Type B pancreatic cell (in vitro differentiated cells): ENCODE results near the gene POPDC2. TPM values are rescaled to one million over a fixed set of nuclear protein-coding genes. Genes with fewer than 3 reads are reported as not detected.

Source experiments
- DNase-seq: peaks from one replicate; pipeline ENCODE4 v3.0.0; 2021; ENCODE audit warnings: mixed read lengths; ENCODE audit not compliant: unreplicated experiment; ENCODE audit errors: extremely low spot score
- H3K27ac Mint-ChIP-seq: 2 replicates; pipeline ENCODE4 v1.8.0; 2021; ENCODE audit warnings: mild to moderate bottlenecking, mixed read lengths
- H3K27me3 Mint-ChIP-seq: 2 replicates; pipeline ENCODE4 v1.8.0; 2021; ENCODE audit warnings: mixed read lengths
- H3K36me3 Mint-ChIP-seq: 2 replicates; pipeline ENCODE4 v1.8.0; 2021; ENCODE audit warnings: mixed read lengths
- H3K4me1 Mint-ChIP-seq: one replicate; pipeline ENCODE4 v1.8.0; 2021; ENCODE audit warnings: mixed read lengths; ENCODE audit not compliant: unreplicated experiment
- H3K4me3 Mint-ChIP-seq: 2 replicates; pipeline ENCODE4 v1.8.0; 2021; ENCODE audit warnings: mild to moderate bottlenecking, mixed read lengths
- H3K9me3 Mint-ChIP-seq: 2 replicates; pipeline ENCODE4 v1.8.0; 2021; ENCODE audit warnings: mixed read lengths
- total RNA-seq: library from RNA; stranded (reverse); gene quantifications from 2 replicates; pipeline ENCODE4 v1.2.1, GENCODE V29; 2021; ENCODE audit warnings: low replicate concordance
- TF ChIP-seq, protein P1 (sequence below): fragments of 200-600 bp; sonication (generic); conservative IDR thresholded peaks from 2 replicates; pipeline ENCODE4 v1.5.0; 2021; ENCODE audit warnings: antibody characterized with exemption, mild to moderate bottlenecking

Gene POPDC2
- total RNA-seq, 1 donor from 2014 or later, result 2.6 TPM

- no peaks in the 10 kb centered on the region for H3K9me3 Mint-ChIP-seq
- peaks cover 4% of the 10 kb centered on the region for H3K36me3 Mint-ChIP-seq
- no peak overlapping the region for H3K4me3 Mint-ChIP-seq
- TF ChIP-seq, protein P1, sequence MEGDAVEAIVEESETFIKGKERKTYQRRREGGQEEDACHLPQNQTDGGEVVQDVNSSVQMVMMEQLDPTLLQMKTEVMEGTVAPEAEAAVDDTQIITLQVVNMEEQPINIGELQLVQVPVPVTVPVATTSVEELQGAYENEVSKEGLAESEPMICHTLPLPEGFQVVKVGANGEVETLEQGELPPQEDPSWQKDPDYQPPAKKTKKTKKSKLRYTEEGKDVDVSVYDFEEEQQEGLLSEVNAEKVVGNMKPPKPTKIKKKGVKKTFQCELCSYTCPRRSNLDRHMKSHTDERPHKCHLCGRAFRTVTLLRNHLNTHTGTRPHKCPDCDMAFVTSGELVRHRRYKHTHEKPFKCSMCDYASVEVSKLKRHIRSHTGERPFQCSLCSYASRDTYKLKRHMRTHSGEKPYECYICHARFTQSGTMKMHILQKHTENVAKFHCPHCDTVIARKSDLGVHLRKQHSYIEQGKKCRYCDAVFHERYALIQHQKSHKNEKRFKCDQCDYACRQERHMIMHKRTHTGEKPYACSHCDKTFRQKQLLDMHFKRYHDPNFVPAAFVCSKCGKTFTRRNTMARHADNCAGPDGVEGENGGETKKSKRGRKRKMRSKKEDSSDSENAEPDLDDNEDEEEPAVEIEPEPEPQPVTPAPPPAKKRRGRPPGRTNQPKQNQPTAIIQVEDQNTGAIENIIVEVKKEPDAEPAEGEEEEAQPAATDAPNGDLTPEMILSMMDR, result no peak
- H3K4me1 Mint-ChIP-seq, result peaks cover 22% of the 10 kb centered on the region
- DNase-seq, result no peak
- no peaks in the 10 kb centered on the region for H3K27me3 Mint-ChIP-seq
- no peak overlapping the region for H3K27ac Mint-ChIP-seq
These were observed 17.5 kb downstream of the POPDC2 start for GRCh38 chr3:119642746-119643473.

GRCh38 chr3:119641416-119641815, 19.0 kb downstream of the POPDC2 start:
- TF ChIP-seq, protein P1, result no peak
- Mint-ChIP-seq H3K27ac (no peak overlapping the region), H3K27me3 (no peaks in the 10 kb centered on the region), H3K4me3 (no peak overlapping the region), H3K4me1 (peaks cover 17% of the 10 kb centered on the region), H3K9me3 (no peaks in the 10 kb centered on the region), H3K36me3 (peaks cover 4% of the 10 kb centered on the region)
- DNase-seq, result no peak

- no peak overlapping the region for H3K4me3 Mint-ChIP-seq
- H3K27me3 Mint-ChIP-seq, result no peaks in the 10 kb centered on the region
- no peaks in the 10 kb centered on the region for H3K9me3 Mint-ChIP-seq
- peaks cover 17% of the 10 kb centered on the region for H3K4me1 Mint-ChIP-seq
- DNase-seq, result no peak
- peak overlapping the region; percentile 90 for H3K27ac Mint-ChIP-seq
- TF ChIP-seq, protein P1, result no peak
- H3K36me3 Mint-ChIP-seq, result peaks cover 4% of the 10 kb centered on the region
These were observed 20.7 kb downstream of the POPDC2 start for GRCh38 chr3:119639494-119640350.

GRCh38 chr3:119637679-119638477, 22.5 kb downstream of the POPDC2 start:
- TF ChIP-seq, protein P1, result no peak
- no peak overlapping the region for H3K4me3 Mint-ChIP-seq
- H3K4me1 Mint-ChIP-seq, result peaks cover 11% of the 10 kb centered on the region

DNA sequence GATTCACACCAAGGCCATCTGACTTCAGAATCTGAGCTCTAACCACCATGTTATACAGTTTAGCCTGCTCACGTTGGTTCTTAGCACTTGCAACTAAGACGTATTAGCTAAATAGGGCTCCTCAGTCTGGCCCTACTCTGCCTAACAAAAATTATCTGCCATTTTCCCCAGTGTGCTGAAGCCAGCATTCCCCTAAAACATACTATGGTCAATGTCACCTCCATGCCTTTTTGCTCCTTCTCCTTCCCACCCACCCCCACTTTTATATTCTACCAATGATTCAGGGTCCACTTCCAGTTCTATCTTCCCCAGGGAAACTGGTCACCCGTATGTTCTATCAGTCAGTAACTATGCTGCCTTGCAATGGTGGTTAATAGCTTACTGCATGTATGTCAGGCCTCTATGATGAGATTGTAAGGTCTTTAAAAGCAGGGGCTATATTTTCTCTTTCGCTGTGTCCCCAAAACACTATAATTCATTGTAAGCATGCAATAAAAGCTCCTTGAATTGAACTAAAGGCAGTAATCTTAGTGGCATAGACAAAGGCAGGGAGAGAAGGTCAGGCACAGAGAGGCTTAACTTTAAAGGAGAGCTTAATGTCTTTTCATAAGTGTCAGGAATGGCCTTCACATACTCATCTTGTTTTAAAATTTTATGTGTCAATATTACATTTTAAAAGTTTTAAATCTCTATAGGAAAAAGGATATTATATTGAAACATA, 23.3 kb downstream of the POPDC2 start:
- H3K4me1 Mint-ChIP-seq, result peaks cover 15% of the 10 kb centered on the region
- TF ChIP-seq, protein P1, result no peak
- H3K36me3 Mint-ChIP-seq, result peaks cover 4% of the 10 kb centered on the region
- H3K27ac Mint-ChIP-seq, result no peak overlapping the region
- H3K27me3 Mint-ChIP-seq, result no peaks in the 10 kb centered on the region
- no peak overlapping the region for H3K4me3 Mint-ChIP-seq
- no peaks in the 10 kb centered on the region for H3K9me3 Mint-ChIP-seq
- DNase-seq, result no peak

More at GRCh38 chr3:119637679-119638477, 22.5 kb downstream of the POPDC2 start:
- DNase-seq, result no peak
- Mint-ChIP-seq H3K36me3 (peaks cover 4% of the 10 kb centered on the region), H3K27ac (peak overlapping the region; percentile 90), H3K27me3 (no peaks in the 10 kb centered on the region), H3K9me3 (no peaks in the 10 kb centered on the region)
